ENCODE measurements around the gene STAM2.
"Not testable (repeated sequence)": the region's sequence is repeated elsewhere in the genome, so short reads cannot be mapped to it uniquely, and the experiment has no call there.

STAM2 gene

GRCh38 chr2:152100961-152101360, 74.6 kb downstream of the STAM2 start:
- DNase-seq = no peak

GRCh38 chr2:152099367-152100050, 76.1 kb downstream of the STAM2 start:
- DNase-seq = no peak

GRCh38 chr2:152098496-152099366, 76.8 kb downstream of the STAM2 start, which contains the start of gene CACNB4:
Gene CACNB4, minus strand, starts transcription at chr2:152099044.
- DNase-seq = no peak

DNA sequence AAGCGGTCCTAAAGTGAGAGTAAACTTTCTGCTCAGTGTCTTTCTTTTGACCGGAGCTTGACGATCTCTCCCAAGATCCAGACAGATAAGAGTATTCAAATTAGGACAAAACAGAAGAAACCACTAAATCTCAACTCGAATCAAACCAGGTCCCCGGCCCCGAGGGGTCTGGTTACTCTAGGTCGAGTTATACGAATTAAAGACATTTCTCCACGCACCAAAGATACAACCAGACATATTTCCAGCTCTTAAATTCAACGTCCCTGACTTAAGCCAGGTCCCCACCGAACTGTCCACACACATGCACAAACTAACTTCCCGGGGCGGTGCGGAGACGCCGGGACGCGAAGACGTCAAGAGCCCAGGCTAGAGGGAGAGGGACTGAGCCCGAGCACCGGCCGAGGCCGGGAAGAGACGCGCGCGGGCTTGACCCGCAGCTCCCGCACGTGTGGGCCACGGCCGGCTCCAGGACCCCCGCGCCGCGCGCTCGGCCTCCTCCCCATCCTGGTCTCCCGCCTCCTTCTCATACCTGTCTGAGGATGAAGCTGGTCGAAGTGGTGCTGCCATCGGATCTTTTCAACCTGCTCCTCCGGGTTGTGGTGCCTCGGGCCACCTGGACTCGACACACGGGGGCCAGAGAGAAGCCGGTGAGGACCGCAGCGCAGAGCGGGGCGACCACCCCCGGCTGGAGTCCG, 77.6 kb downstream of the STAM2 start:
- no peak for DNase-seq

DNA sequence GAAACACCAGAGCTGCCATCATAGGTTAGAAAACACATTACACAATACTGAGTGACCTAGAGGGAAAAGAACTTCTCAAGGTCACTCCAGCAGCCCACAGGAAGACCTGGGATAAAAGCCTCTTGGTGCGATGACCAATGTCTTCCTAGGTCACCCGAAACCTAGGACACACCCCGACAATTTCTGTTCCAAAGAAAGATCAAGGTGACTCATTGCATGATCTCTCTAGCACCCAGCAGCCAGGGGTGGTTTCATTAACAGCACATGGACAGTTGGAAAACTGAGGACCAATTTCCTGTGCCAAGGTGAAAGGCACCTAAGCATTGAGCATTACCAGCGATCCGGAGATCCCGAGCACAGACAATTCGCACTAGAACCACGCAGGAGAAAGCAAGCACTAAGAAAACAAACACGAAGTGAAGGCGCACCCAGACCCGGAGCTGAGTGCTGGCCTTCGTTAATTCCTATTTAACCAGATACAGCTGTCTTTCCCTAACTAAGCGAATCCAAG, 78.2 kb downstream of the STAM2 start:
- DNase-seq = no peak

- no peak for DNase-seq
Measured at GRCh38 chr2:152095146-152095545, 80.4 kb downstream of the STAM2 start.

DNA sequence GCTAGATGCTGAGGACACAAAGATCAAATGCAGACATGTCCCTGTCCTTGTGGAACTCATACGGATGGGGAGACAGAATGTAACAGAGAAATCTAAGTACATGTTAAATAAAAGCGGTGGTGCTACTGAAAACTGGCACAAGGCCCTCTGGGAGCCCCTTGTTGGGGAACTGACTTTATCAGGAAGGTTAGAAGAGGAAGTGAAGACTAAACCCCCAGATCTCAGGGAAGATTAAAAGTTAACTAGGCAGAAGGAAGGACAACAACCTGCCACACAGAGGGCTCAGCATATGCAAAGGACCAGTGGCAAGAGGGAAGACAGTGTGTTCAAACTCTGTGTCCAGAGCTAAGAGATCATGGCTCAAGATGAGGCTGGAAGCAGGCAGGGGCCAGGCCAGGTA, 81.5 kb downstream of the STAM2 start:
- no peak for DNase-seq

GRCh38 chr2:152093464-152093863, 82.1 kb downstream of the STAM2 start:
- DNase-seq = no peak

DNA sequence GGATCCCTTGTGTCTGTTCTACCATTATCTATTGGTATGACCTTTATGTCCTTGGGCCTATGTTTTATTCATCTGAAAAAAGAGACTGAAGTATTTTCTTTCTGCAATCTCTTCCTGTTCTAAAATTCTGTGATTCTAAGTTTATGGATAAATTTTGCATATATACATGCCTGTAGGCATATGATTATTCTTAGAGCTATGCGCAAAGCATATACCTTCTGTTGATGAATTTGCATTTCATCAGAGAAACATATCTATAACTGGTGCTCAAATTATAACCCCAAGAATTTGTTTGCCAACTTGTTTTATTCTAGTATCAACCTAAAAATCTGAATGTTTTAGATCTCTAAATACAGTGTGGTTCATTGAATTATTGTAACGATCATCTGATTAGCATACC, 83.5 kb downstream of the STAM2 start:
- no peak for DNase-seq

DNA sequence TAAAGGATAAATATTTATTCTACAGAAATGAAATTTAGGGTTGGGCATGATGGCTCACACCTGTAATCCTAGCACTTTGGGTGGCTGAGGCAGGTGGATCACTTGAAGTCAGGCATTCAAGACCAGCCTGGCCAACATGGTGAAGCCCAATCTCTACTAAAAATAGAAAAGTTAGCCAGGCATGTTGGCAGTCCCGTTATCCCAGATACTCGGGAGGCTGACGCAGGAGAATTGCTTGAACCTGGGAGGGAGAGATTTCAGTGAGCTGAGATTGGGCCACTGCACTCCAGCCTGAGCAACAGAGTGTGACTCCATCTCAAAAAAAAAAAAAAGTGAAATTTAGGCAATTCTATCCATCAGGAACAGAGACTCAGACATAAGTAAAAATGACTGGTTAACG, 84.8 kb downstream of the STAM2 start:
- not testable (repeated sequence) for DNase-seq

DNA sequence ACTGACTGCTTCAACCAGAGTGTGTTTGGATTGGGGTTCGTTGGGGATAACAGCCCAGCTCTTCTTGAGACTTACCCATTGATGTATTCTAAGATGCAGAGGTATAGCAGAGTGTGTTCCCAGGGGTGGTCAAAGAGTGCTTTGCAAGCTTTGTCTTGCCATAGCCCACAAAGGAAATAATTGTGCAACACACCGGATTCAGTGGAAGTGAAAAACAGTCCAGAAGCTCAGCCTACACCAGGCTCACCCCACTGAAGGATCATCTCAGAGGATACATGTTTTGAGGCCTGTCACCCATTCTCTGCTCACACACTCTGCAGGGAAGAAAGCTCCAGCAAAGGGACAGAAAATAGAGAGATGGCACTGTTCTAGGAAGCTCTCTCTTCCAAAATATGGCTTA, 86.3 kb downstream of the STAM2 start:
- no peak for DNase-seq

DNA sequence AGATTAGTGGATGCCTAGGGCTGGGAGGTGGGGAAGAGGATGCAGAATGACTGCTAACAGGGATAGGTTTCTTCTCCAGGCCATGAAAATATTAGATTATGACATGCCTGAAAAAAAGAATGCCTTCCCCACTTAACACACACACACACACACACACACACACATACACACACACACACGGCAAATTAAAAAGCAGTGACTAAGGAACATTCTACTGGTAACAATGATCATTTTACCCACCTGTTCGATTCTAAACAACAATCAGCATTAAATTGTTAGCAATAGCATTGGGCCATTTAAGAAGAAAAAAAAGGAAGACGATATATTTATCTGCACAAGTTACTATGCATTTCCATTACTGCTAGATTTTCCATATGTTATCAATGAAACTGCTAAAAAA, 87.6 kb downstream of the STAM2 start:
- no peak for DNase-seq

- DNase-seq = no peak
Measured at GRCh38 chr2:152086231-152086630, 89.3 kb downstream of the STAM2 start.

GRCh38 chr2:152084076-152084475, 91.5 kb downstream of the STAM2 start:
- DNase-seq = no peak

DNA sequence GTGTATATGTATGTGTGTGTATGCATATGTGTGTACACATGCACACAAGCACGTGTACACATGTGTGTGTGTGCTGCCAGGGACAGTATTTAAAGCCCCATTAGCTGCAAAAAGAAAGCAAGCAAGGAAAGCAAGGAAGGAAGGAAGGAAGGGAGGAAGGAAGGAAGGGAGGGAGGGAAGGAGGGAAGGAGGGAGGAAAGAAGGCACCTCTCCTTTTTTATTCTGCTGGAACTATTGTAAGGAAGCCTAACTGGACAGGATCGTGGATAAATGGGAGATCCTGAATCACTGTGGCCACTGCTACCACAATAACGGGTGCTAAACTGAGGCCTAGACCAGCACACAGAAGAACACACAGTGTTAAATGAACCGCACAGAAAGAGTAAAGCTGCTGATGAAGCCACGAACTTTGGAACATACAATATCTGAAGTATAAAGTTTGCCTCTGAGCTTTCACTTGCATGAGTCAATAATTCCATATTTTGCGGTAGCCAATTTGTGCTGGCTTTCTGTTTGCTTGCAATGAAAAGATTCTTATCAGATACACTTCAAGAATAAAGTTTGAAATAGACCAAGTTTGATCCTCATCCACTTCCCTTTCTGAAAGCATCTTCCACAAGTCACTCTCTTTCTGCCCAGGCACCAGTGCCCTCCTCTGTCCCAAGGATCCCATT, 92.2 kb downstream of the STAM2 start:
- DNase-seq = no peak

GRCh38 chr2:152078662-152079061, 96.9 kb downstream of the STAM2 start:
- no peak for DNase-seq

DNA sequence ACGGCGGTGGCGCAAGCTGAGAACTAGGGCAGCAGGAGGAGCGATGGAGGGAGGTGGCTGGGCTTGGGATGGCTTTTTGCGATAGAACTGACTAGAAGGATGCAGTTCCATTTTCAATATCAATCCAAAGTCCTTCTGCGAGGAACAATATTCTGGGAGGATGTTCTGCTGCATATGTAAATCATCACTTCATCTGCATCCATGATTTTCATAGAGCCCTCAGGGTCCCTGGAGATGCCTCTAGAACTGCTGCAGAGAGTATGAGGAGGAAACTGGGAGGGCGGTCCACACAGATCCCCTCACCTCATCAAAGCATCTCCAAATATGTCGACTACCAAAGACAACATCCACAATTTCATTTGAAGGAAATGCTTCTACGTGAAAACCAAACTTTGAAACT, 97.5 kb downstream of the STAM2 start:
- no peak for DNase-seq

GRCh38 chr2:152075461-152076050, 100.0 kb downstream of the STAM2 start:
- DNase-seq = no peak

DNA sequence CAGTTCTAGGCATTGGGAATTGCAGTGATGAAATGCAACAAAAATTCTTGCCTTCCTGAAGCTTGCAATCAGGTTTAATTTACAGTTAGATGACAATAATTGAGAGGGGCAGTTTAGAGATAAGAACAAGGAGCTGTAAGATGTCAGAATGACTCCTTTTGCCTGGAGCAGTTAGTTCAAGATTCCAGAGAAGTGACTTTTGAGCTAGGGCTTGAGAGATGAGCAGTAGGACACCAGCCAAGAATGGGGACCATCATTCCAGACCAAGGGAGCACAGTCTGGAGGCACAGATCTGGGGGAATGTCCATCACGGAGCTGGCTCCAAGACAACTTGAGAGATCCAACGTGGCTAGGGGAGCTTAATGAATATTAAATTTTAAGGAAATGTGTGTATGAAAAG, 103.6 kb downstream of the STAM2 start:
- no peak for DNase-seq

DNA sequence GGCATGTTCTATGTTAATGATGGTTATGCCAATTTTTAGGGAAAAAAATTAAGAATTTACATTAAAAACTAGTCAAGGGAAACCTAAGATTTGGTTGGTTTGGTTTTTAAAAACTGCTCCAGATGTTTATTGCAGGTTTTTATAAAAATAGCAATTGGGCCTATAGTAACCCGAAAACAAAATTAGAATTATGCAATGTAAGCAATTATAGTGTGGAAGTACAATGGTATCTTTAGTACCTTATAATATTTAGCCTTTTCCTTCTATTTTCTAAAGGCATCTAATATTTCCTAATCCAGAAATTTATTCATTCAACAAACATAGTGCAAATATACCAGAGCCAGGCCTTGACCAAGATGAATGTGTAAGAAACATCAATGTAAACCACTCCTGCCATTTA, 104.0 kb downstream of the STAM2 start:
- DNase-seq = no peak

DNA sequence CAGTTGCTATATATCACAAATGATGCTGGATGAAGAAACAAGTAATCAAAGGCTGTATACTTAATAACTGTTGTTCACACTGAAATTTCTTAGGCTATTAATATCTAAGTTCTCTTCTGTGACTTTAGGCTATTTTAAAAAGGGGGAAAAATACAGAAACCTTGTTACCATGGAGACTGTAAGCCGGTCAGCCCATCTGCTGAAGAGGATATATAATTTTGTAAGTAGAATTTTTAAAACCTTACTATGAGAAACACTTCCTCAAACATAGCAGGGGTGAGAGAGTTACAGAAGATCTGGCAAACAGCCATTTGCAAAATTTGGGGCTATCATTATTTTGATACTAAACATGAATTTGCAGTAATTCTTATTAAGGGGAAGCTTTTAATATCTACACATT, 104.5 kb downstream of the STAM2 start:
- DNase-seq = no peak

GRCh38 chr2:152068226-152068625, 107.3 kb downstream of the STAM2 start:
- no peak for DNase-seq

DNA sequence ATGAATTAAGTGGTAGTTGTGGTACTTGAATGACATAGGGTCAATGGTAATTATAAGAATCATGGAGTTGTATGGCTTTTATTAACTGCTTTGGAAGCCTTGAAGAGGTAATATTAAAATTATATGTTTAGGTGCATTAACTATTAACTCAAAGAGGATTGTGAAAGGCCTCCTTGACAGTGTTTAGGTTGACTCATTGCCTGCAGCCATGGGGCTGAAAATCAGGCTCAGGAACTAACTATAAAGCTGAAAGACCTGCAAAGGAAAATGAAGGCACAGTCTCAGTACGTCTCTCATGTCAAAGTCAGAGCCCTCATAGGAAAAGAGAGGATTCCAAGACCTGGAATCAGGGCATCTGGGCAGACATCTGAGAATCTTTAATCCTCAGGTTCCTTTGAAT, 107.7 kb downstream of the STAM2 start:
- DNase-seq = no peak
